IMR-90 (cell line): ENCODE measurements around the gene LRRC52. TPM values are rescaled to one million over a fixed set of nuclear protein-coding genes. Genes with fewer than 3 reads are reported as not detected.

Experiments used
- ATAC-seq: fragments of 200-7000 bp; cut with Tn5 transposase; 2 replicates; pipeline ENCODE4 v1.9.1; 2020; ENCODE audit warnings: low read depth, mild to moderate bottlenecking, moderate library complexity
- BruUV-seq: library from RNA; stranded (reverse); fragments of 400-500 nt; replicated peaks from 2 replicates; lab custom pipeline; 2021; lab: Mats Ljungman, UMichigan
- CTCF ChIA-PET: fragments of 300-600 bp; formaldehyde crosslinking; extraction: SDS; loops from one replicate; lab custom pipeline; 2021; ENCODE audit warnings: antibody characterized with exemption; lab: Yijun Ruan, JAX
- POLR2A ChIA-PET: fragments of 300-600 bp; sonication (Branson Sonifier 250); formaldehyde crosslinking; loops from one replicate; lab custom pipeline; 2022; ENCODE audit warnings: antibody characterized with exemption; ENCODE audit not compliant: unreplicated experiment; lab: Charles Lee
- DNase-seq: peaks from one replicate; pipeline ENCODE4 v3.0.0; 2013
- H2AFZ ChIP-seq: replicated peaks from 2 replicates; pipeline ENCODE3; 2013; ENCODE audit warnings: low read length, mild to moderate bottlenecking; ENCODE audit not compliant: poor library complexity
- H2AK5ac ChIP-seq: 2 replicates; pipeline ENCODE4 v1.6.1; 2013; ENCODE audit warnings: low read depth, low read length, inconsistent platforms
- H2AK9ac ChIP-seq: replicated peaks from 2 replicates; pipeline ENCODE3; 2013; ENCODE audit warnings: mild to moderate bottlenecking, low read depth, low read length, moderate library complexity; ENCODE audit not compliant: poor library complexity
- H2BK120ac ChIP-seq: 2 replicates; pipeline ENCODE4 v1.6.1; 2013; ENCODE audit warnings: low read depth, low read length, inconsistent platforms
- H2BK15ac ChIP-seq: 3 replicates; pipeline ENCODE4 v1.6.1; 2013; ENCODE audit warnings: low read depth, low read length, inconsistent platforms
- H2BK20ac ChIP-seq: 2 replicates; pipeline ENCODE4 v1.6.1; 2013; ENCODE audit warnings: low read depth, mild to moderate bottlenecking, inconsistent platforms, low read length, moderate library complexity
- H2BK5ac ChIP-seq: 2 replicates; pipeline ENCODE4 v1.6.1; 2013; ENCODE audit warnings: mild to moderate bottlenecking, low read depth, low read length, inconsistent platforms; ENCODE audit not compliant: poor library complexity, severe bottlenecking
- H3K14ac ChIP-seq: replicated peaks from 2 replicates; pipeline ENCODE4 v1.6.1; 2013; ENCODE audit warnings: low read depth, low read length, inconsistent platforms
- H3K18ac ChIP-seq: 2 replicates; pipeline ENCODE4 v1.6.1; 2013; ENCODE audit warnings: low read depth, low read length, control low read depth
- H3K23ac ChIP-seq: 2 replicates; pipeline ENCODE4 v1.6.1; 2013; ENCODE audit warnings: low read depth, low read length, inconsistent platforms
- H3K27ac ChIP-seq: 2 replicates; pipeline ENCODE4 v1.5.1; 2013; ENCODE audit warnings: mild to moderate bottlenecking, control low read depth, low read length; ENCODE audit not compliant: insufficient read depth
- H3K27me3 ChIP-seq: 2 replicates; pipeline ENCODE4 v1.6.1; 2013; ENCODE audit warnings: low read length; ENCODE audit not compliant: control insufficient read depth, insufficient read depth
- H3K36me3 ChIP-seq: 2 replicates; pipeline ENCODE4 v1.6.1; 2013; ENCODE audit warnings: low read length, mixed read lengths; ENCODE audit not compliant: control insufficient read depth, insufficient read depth
- H3K4ac ChIP-seq: 2 replicates; pipeline ENCODE4 v1.6.1; 2013; ENCODE audit warnings: low read depth, low read length, inconsistent platforms
- H3K4me1 ChIP-seq: 2 replicates; pipeline ENCODE4 v1.6.1; 2013; ENCODE audit warnings: low read length, mixed read lengths; ENCODE audit not compliant: control insufficient read depth, insufficient read depth
- H3K4me2 ChIP-seq: 2 replicates; pipeline ENCODE4 v1.6.1; 2013; ENCODE audit warnings: low read depth, mild to moderate bottlenecking, control low read depth, low read length, moderate library complexity
- H3K4me3 ChIP-seq: 2 replicates; pipeline ENCODE4 v1.5.1; 2013; ENCODE audit warnings: low read depth, mild to moderate bottlenecking, control low read depth, low read length, moderate library complexity; ENCODE audit not compliant: insufficient read depth
- H3K56ac ChIP-seq: 2 replicates; pipeline ENCODE4 v1.6.1; 2013; ENCODE audit warnings: low read length, inconsistent platforms; ENCODE audit not compliant: insufficient read depth; ENCODE audit errors: extremely low read depth
- H3K79me1 ChIP-seq, 2 experiments: 2 replicates each; pipeline ENCODE4 v1.6.1; 2013; ENCODE audit warnings: low read length in 2 of 2, inconsistent platforms in 1 of 2, low read depth in 1 of 2
- H3K9ac ChIP-seq: 2 replicates; pipeline ENCODE4 v1.6.1; 2013; ENCODE audit warnings: low read depth, low read length, control low read depth
- H3K9me1 ChIP-seq: 2 replicates; pipeline ENCODE4 v1.6.1; 2013; ENCODE audit warnings: low read length, inconsistent platforms; ENCODE audit not compliant: insufficient read depth
- H3K9me3 ChIP-seq: 2 replicates; pipeline ENCODE4 v1.6.1; 2013; ENCODE audit warnings: low read length; ENCODE audit not compliant: control insufficient read depth, insufficient read depth
- H4K20me1 ChIP-seq: 2 replicates; pipeline ENCODE4 v1.6.1; 2013; ENCODE audit warnings: low read length, inconsistent platforms; ENCODE audit not compliant: insufficient read depth
- H4K5ac ChIP-seq: 2 replicates; pipeline ENCODE4 v1.6.1; 2013; ENCODE audit warnings: mild to moderate bottlenecking, low read depth, low read length, control low read depth
- H4K8ac ChIP-seq, 2 experiments: 2 replicates each; pipeline ENCODE4 v1.6.1; 2013; ENCODE audit warnings: low read depth in 2 of 2, low read length in 2 of 2, control low read depth in 1 of 2, inconsistent platforms in 1 of 2
- H4K91ac ChIP-seq: 2 replicates; pipeline ENCODE4 v1.6.1; 2013; ENCODE audit warnings: low read depth, low read length, inconsistent platforms; ENCODE audit not compliant: insufficient read depth
- CHD1 ChIP-seq: IDR thresholded peaks from 2 replicates; pipeline ENCODE4 v1.6.1; 2012; ENCODE audit warnings: low read depth, low read length, improper control_type of control experiment
- CTCF ChIP-seq: conservative IDR thresholded peaks from 2 replicates; pipeline ENCODE4 v1.5.1; 2012; ENCODE audit warnings: mild to moderate bottlenecking, low read depth, low read length, improper control_type of control experiment
- ELK1 ChIP-seq: fragments of 150-350 bp; IDR thresholded peaks from 2 replicates; pipeline ENCODE4 v1.6.1; 2016; ENCODE audit warnings: low read depth, mild to moderate bottlenecking, low read length, moderate library complexity, borderline replicate concordance
- MXI1 ChIP-seq: IDR thresholded peaks from 2 replicates; pipeline ENCODE4 v1.6.1; 2012; ENCODE audit warnings: low read depth, mild to moderate bottlenecking, low read length, moderate library complexity, borderline replicate concordance
- NFE2L2 ChIP-seq: fragments of 150-350 bp; IDR thresholded peaks from 2 replicates; pipeline ENCODE4 v1.6.1; 2016; ENCODE audit warnings: low read depth, mild to moderate bottlenecking, low read length
- RFX5 ChIP-seq: IDR thresholded peaks from 2 replicates; pipeline ENCODE4 v1.8.0; 2012; ENCODE audit warnings: low read depth, mild to moderate bottlenecking, low read length, moderate library complexity
- WGBS, 2 experiments: methylation state at CpG; one replicate each; pipeline versions ENCODE4 v1.1.5 to v1.1.7; 2013; ENCODE audit warnings: missing lambda C conversion rate in 2 of 2; ENCODE audit not compliant: insufficient read length in 1 of 2; ENCODE audit errors: extremely low coverage in 2 of 2; 5-methylcytosine and 5-hydroxymethylcytosine counted together
- dilution Hi-C: fragments of 300-500 bp; cut with HindIII; formaldehyde crosslinking; loops from one replicate; pipeline ENCODE4 v1.14.3; 2018; ENCODE audit warnings: low sequenced_read_pairs; ENCODE audit not compliant: unreplicated experiment
- in situ Hi-C: fragments of 300-500 bp; cut with MboI; formaldehyde crosslinking; loops from 3 replicates; pipeline ENCODE4 v1.14.3; 2019; ENCODE audit warnings: low sequenced_read_pairs, inconsistent platforms, mixed read lengths
- intact Hi-C: fragments of 100-400 bp; cut with micrococcal nuclease; formaldehyde crosslinking; loops from 2 replicates; pipeline ENCODE4 v1.10.0; 2022
- polyA plus RNA-seq, 3 experiments: library from polyadenylated mRNA; depleted of rRNA; stranded (reverse); fragments of >200 nt; gene quantifications; 2 replicates each; pipeline ENCODE4 v1.2.3, GENCODE V29; 2012; ENCODE audit warnings: low replicate concordance in 1 of 3
- total RNA-seq: library from RNA; depleted of rRNA; stranded (reverse); fragments of >200 nt; gene quantifications from 2 replicates; pipeline ENCODE4 v1.2.3, GENCODE V29; 2012

LRRC52 gene
- total and polyA plus RNA-seq, 2 of the 4 experiments (the other 2 are of a cell fraction): not detected

- Histone ChIP-seq H3K23ac (no peak overlapping the region), H4K5ac (no peak overlapping the region), H4K91ac (no peak overlapping the region), H3K4me1 (no peaks in the 10 kb centered on the region), H2BK120ac (no peak overlapping the region), H3K4ac (no peak overlapping the region), H2BK15ac (no peak overlapping the region), H3K9me3 (no peaks in the 10 kb centered on the region), H2BK5ac (no peak overlapping the region), H3K14ac (no peak overlapping the region), H3K27ac (no peak overlapping the region), H4K20me1 (no peaks in the 10 kb centered on the region), H3K27me3 (no peaks in the 10 kb centered on the region), H3K9ac (no peak overlapping the region), H2AK5ac (no peak overlapping the region), H3K56ac (no peak overlapping the region), H3K18ac (no peak overlapping the region), H2BK20ac (no peak overlapping the region), H3K79me1 (no peaks in the 10 kb centered on the region), H3K4me2 (no peak overlapping the region), H3K9me1 (no peaks in the 10 kb centered on the region), H3K36me3 (no peaks in the 10 kb centered on the region), H2AFZ (no peak overlapping the region), H4K8ac (no peak overlapping the region), H3K4me3 (no peak overlapping the region), H2AK9ac (no peak overlapping the region)
- in situ Hi-C loops (no loop called here), intact Hi-C loops (no loop called here), dilution Hi-C loops (no loop called here)
- CTCF ChIA-PET: no interaction called here
- POLR2A ChIA-PET: no interaction called here
- BruUV-seq: no TSS peak
- DNase-seq (no peak), ATAC-seq (no peak)
- no CpG with 5 or more reads among the region's 3 CpGs for WGBS, 2 experiments
- TF ChIP-seq RFX5 (no peak), CHD1 (no peak), NFE2L2 (no peak), CTCF (no peak), MXI1 (no peak), ELK1 (no peak)
Measured at GRCh38 chr1:165570078-165570477, 26.3 kb downstream of the LRRC52 start.
